ENCODE results near the gene AIRE. TPM values are rescaled to one million over a fixed set of nuclear protein-coding genes. Genes with fewer than 3 reads are reported as not detected.

The AIRE gene
- total and polyA plus RNA-seq, 2 donors from 2014 or later, result 0.09 to 0.25 TPM

- H3K36me3 ChIP-seq (ENCODE audit: control insufficient read depth in 2 of 3, insufficient read depth in 3 of 3, low read length in 3 of 3), result peaks cover 5 to 35% (median 22%) of the 10 kb centered on the region in 3 donors
- no peak for DNase-seq
Measured at GRCh38 chr21:44310628-44311507, 25.2 kb downstream of the AIRE start.

DNA sequence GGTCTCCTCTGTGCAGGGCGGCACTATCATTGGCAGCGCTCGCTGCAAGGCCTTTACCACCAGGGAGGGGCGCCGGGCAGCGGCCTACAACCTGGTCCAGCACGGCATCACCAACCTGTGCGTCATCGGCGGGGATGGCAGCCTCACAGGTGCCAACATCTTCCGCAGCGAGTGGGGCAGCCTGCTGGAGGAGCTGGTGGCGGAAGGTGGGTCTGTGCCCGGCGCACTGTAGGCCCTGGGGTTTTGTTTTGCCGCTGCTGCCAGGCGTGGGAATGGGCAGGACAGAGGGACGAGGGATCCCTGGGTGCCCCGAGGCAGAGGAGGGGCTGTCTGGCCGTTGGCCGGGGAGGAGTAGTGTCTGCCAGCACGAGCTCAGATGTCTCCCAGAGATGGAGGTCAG is 26.4 kb downstream of the AIRE start:
- no peak overlapping the region for H3K27ac ChIP-seq (ENCODE audit: low read depth in 2 of 2, low read length in 2 of 2)
- DNase-seq, result no peak
- H3K9me3 ChIP-seq (ENCODE audit: control insufficient read depth in 2 of 3, insufficient read depth in 1 of 3, low read length in 3 of 3), result no peaks in the 10 kb centered on the region
- H3K4me3 ChIP-seq (ENCODE audit: low read length in 3 of 3), result no peak overlapping the region
- no peak for FAIRE-seq
- intact Hi-C loops (cut with DNase I), result no loop called here
- H3K4me1 ChIP-seq (ENCODE audit: control insufficient read depth in 2 of 3, insufficient read depth in 2 of 3, low read depth in 1 of 3, low read length in 3 of 3), result no peaks in the 10 kb centered on the region
- TF ChIP-seq, protein P1, sequence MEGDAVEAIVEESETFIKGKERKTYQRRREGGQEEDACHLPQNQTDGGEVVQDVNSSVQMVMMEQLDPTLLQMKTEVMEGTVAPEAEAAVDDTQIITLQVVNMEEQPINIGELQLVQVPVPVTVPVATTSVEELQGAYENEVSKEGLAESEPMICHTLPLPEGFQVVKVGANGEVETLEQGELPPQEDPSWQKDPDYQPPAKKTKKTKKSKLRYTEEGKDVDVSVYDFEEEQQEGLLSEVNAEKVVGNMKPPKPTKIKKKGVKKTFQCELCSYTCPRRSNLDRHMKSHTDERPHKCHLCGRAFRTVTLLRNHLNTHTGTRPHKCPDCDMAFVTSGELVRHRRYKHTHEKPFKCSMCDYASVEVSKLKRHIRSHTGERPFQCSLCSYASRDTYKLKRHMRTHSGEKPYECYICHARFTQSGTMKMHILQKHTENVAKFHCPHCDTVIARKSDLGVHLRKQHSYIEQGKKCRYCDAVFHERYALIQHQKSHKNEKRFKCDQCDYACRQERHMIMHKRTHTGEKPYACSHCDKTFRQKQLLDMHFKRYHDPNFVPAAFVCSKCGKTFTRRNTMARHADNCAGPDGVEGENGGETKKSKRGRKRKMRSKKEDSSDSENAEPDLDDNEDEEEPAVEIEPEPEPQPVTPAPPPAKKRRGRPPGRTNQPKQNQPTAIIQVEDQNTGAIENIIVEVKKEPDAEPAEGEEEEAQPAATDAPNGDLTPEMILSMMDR (IDR thresholded peaks at IDR 0.05; ENCODE audit: borderline replicate concordance, extremely low read depth, insufficient read depth), result no peak
- peaks cover 5 to 41% (median 22%) of the 10 kb centered on the region in 3 donors for H3K36me3 ChIP-seq (ENCODE audit: control insufficient read depth in 2 of 3, insufficient read depth in 3 of 3, low read length in 3 of 3)
- no peaks in the 10 kb centered on the region for H3K27me3 ChIP-seq (ENCODE audit: control insufficient read depth, insufficient read depth, low read length)
- H3K9ac ChIP-seq (ENCODE audit: low read length in 3 of 3), result no peak overlapping the region

More at GRCh38 chr21:44310628-44311507, 25.2 kb downstream of the AIRE start:
- no peaks in the 10 kb centered on the region for H3K27me3 ChIP-seq (ENCODE audit: control insufficient read depth, insufficient read depth, low read length)
- TF ChIP-seq, protein P1 (IDR thresholded peaks at IDR 0.05; ENCODE audit: borderline replicate concordance, extremely low read depth, insufficient read depth), result no peak
- FAIRE-seq, result no peak
- peaks cover 0 to 9% (median 0%) of the 10 kb centered on the region in 3 donors for H3K4me1 ChIP-seq (ENCODE audit: control insufficient read depth in 2 of 3, insufficient read depth in 2 of 3, low read depth in 1 of 3, low read length in 3 of 3)
- intact Hi-C loops (cut with DNase I), result no loop called here
- H3K4me3 ChIP-seq (ENCODE audit: low read length in 3 of 3), result no peak overlapping the region
- no peak overlapping the region for H3K9ac ChIP-seq (ENCODE audit: low read length in 3 of 3)
- no peak overlapping the region for H3K27ac ChIP-seq (ENCODE audit: low read depth in 2 of 2, low read length in 2 of 2)
- H3K9me3 ChIP-seq (ENCODE audit: control insufficient read depth in 2 of 3, insufficient read depth in 1 of 3, low read length in 3 of 3), result no peaks in the 10 kb centered on the region

DNA sequence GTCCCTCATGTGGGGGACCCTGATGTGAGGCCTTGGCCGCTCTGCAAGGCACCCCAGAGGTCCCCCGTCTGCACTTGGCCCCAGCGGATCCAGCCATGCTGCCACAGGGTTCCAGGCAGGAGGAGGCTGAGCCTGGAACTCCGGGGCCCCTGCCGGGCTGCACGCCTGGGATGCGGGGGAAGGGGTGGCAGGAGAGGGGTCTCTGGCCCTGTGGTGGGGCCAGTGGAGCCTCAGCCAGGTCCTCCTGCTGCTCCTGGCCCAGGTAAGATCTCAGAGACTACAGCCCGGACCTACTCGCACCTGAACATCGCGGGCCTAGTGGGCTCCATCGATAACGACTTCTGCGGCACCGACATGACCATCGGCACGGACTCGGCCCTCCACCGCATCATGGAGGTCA is 27.0 kb downstream of the AIRE start:
- Histone ChIP-seq H3K4me3 (ENCODE audit: low read length in 3 of 3) (no peak overlapping the region), H3K9ac (ENCODE audit: low read length in 3 of 3) (no peak overlapping the region), H3K4me1 (ENCODE audit: control insufficient read depth in 2 of 3, insufficient read depth in 2 of 3, low read depth in 1 of 3, low read length in 3 of 3) (no peaks in the 10 kb centered on the region), H3K9me3 (ENCODE audit: control insufficient read depth in 2 of 3, insufficient read depth in 1 of 3, low read length in 3 of 3) (no peaks in the 10 kb centered on the region), H3K36me3 (ENCODE audit: control insufficient read depth in 2 of 3, insufficient read depth in 3 of 3, low read length in 3 of 3) (peaks cover 5 to 41% (median 22%) of the 10 kb centered on the region in 3 donors), H3K27ac (ENCODE audit: low read depth in 2 of 2, low read length in 2 of 2) (no peak overlapping the region), H3K27me3 (ENCODE audit: control insufficient read depth, insufficient read depth, low read length) (no peaks in the 10 kb centered on the region)
- DNase-seq, result no peak
- TF ChIP-seq, protein P1 (IDR thresholded peaks at IDR 0.05; ENCODE audit: borderline replicate concordance, extremely low read depth, insufficient read depth), result no peak
- intact Hi-C loops (cut with DNase I), result no loop called here
- FAIRE-seq, result no peak
